Pancreas (tissue), 10 donors: ENCODE measurements around the gene CDCP2. TPM values are rescaled to one million over a fixed set of nuclear protein-coding genes. Genes with fewer than 3 reads are reported as not detected.
A peak's percentile ranks its signal among the peaks of the same experiment; 100 is the strongest.

Experiments
- ATAC-seq, 4 donors: fragments of 200-7000 bp; cut with Tn5 transposase; one replicate each; pipeline versions ENCODE4 v1.8.0 to v1.9.1; 2020; ENCODE audit warnings: mild to moderate bottlenecking in 4 of 4, moderate library complexity in 4 of 4
- DNase-seq, 6 donors: peaks; one replicate each; pipeline ENCODE4 v3.0.0-alpha.2; 2020
- FAIRE-seq: peaks from 2 replicates; lab custom pipeline; 2012; peaks lifted over from hg19 to GRCh38; lab: Jason Lieb, UNC
- H3K27ac ChIP-seq, 4 donors: fragments of 200-600 bp; sonication (generic); 1 replicate in 3 of 4; 2 replicates in 1 of 4; pipeline versions ENCODE4 v1.5.0 to v1.8.0; 2020
- H3K27me3 ChIP-seq, 4 donors: fragments of 200-600 bp; one replicate each; pipeline ENCODE4 v1.8.0; 2021
- H3K36me3 ChIP-seq, 3 donors: fragments of 200-600 bp; sonication (generic) in 1 of 3; one replicate each; pipeline versions ENCODE4 v1.5.0 to v1.8.0; 2020 to 2021
- H3K4me1 ChIP-seq, 3 donors: fragments of 200-600 bp; one replicate each; pipeline ENCODE4 v1.8.0; 2021
- H3K4me3 ChIP-seq, 4 donors: fragments of 200-600 bp; sonication (generic) in 2 of 4; one replicate each; pipeline versions ENCODE4 v1.5.0 to v1.8.0; 2020 to 2021
- H3K9me3 ChIP-seq, 4 donors: fragments of 200-600 bp; one replicate each; pipeline ENCODE4 v1.8.0; 2021
- WGBS, 2 donors: extraction: QIAGEN DNeasy Blood & Tissue Kit; methylation state at CpG; one replicate each; pipeline ENCODE4 v1.1.7; 2013; 5-methylcytosine and 5-hydroxymethylcytosine counted together
- intact Hi-C, 3 donors: fragments of 100-400 bp; cut with DNase I; formaldehyde crosslinking; loops; one replicate each; pipeline versions ENCODE4 v1.11.1 to v1.14.2; 2022
- polyA plus RNA-seq, 2 donors: library from polyadenylated mRNA; stranded (reverse); fragments of 200-250 nt; gene quantifications; one replicate each; pipeline ENCODE4 v1.2.3, GENCODE V29; 2013
- total RNA-seq, 6 donors: library from RNA; stranded (reverse); fragmentation: NEBNext Ultra II Directional in 4 of 6; extraction: Animal tissue kit (Norgen Biotek cat#: 25700) in 4 of 6; gene quantifications; one replicate each; pipeline versions ENCODE4 v1.2.1 to v1.2.4, GENCODE V29; 2021 to 2023
- TF ChIP-seq, protein P1 (sequence below), 4 donors: fragments of 200-600 bp; sonication (generic) in 3 of 4; IDR thresholded peaks; one replicate each; pipeline versions ENCODE4 v1.5.0 to v1.8.0; 2021; ENCODE audit warnings: antibody characterized with exemption in 4 of 4
- donor health status: healthy with polysubstance abuse.
- donor health status: DM: no; HTN: no; CAD: no; lungs with moderate emphysema.
- donor health status: DM: no; HTN: no; CAD: no.
- donor health status: control.
- donor health status: control.
- donor health status: Bipolar disorder and iron deficiency.
- donor health status: DM: yes; HTN: yes; CAD: no.
- donor health status: DM: no; HTN: no; CAD: no.
- donor health status: DM: no; HTN: no; CAD: no.
- donor health status: DM: yes; HTN: yes; CAD: no.

Gene CDCP2
- under 1 TPM in 1 of 6 donors, not detected in 5; 0.08 TPM for total RNA-seq
- not detected for polyA plus RNA-seq

- no peaks in the 10 kb centered on the region for H3K27me3 ChIP-seq
- no peaks in the 10 kb centered on the region for H3K9me3 ChIP-seq
- H3K4me3 ChIP-seq, result no peak within 1 kb of the TSS
- ATAC-seq, result no peak
- peak within 1 kb of the TSS; percentile 6 to 60 (median 40) for H3K27ac ChIP-seq
- intact Hi-C loops, result no loop called here
- DNase-seq, result no peak
- peaks cover 0 to 8% (median 7%) of the 10 kb centered on the region in 3 donors for H3K4me1 ChIP-seq
- TF ChIP-seq, protein P1, sequence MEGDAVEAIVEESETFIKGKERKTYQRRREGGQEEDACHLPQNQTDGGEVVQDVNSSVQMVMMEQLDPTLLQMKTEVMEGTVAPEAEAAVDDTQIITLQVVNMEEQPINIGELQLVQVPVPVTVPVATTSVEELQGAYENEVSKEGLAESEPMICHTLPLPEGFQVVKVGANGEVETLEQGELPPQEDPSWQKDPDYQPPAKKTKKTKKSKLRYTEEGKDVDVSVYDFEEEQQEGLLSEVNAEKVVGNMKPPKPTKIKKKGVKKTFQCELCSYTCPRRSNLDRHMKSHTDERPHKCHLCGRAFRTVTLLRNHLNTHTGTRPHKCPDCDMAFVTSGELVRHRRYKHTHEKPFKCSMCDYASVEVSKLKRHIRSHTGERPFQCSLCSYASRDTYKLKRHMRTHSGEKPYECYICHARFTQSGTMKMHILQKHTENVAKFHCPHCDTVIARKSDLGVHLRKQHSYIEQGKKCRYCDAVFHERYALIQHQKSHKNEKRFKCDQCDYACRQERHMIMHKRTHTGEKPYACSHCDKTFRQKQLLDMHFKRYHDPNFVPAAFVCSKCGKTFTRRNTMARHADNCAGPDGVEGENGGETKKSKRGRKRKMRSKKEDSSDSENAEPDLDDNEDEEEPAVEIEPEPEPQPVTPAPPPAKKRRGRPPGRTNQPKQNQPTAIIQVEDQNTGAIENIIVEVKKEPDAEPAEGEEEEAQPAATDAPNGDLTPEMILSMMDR (IDR thresholded peaks at IDR 0.05), result no peak
- 92 to 95% methylated on average over 5 of the region's 5 CpGs for WGBS, 2 donors
- FAIRE-seq, result no peak
- no peaks in the 10 kb centered on the region for H3K36me3 ChIP-seq
These were observed at the start of gene CDCP2 for GRCh38 chr1:54152696-54153095. TSS of gene CDCP2 (minus strand) at chr1:54153000. CDS start at chr1:54152922, 78 bp downstream.

DNA sequence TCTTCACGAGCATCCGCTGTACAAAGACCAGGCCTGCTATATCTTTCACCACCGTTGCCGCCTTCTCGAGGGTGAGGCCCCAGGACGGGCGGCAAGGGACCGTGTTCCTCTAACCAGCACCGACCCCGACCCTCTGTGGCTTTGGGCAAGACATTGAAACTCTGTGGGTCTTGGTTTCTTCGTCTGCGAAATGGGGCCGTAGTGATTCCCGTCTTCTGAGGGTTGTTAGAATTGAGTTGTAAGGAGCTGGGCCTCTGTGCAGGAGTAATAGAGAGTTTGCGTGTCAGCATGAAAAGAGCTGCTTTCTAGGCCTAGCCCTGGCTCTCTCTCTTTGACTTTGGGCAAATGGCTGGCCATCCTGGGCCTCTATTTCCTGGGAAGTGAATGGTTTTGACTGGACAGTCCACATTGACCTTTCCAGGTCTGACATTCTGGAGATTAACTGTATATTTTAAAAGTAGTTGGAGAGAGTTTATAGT is 47.8 kb upstream of the CDCP2 start:
- no peaks in the 10 kb centered on the region for H3K9me3 ChIP-seq
- TF ChIP-seq, protein P1 (IDR thresholded peaks at IDR 0.05), result no peak
- H3K4me3 ChIP-seq, result peak overlapping the region; percentile 62 to 85 (median 71)
- peaks cover 0 to 8% (median 0%) of the 10 kb centered on the region in 3 donors for H3K36me3 ChIP-seq
- peak in 1 of 4 donors; percentile 6 for ATAC-seq
- H3K27me3 ChIP-seq, result no peaks in the 10 kb centered on the region
- 1 to 2% methylated on average over 15 of the region's 15 CpGs for WGBS, 2 donors
- no peak for DNase-seq
- H3K4me1 ChIP-seq, result peaks cover 7 to 9% (median 8%) of the 10 kb centered on the region in 3 donors
- no peak for FAIRE-seq
- H3K27ac ChIP-seq, result peak overlapping the region in 2 of 4 donors; percentile 55 to 71
- intact Hi-C loops, result no loop called here

DNA sequence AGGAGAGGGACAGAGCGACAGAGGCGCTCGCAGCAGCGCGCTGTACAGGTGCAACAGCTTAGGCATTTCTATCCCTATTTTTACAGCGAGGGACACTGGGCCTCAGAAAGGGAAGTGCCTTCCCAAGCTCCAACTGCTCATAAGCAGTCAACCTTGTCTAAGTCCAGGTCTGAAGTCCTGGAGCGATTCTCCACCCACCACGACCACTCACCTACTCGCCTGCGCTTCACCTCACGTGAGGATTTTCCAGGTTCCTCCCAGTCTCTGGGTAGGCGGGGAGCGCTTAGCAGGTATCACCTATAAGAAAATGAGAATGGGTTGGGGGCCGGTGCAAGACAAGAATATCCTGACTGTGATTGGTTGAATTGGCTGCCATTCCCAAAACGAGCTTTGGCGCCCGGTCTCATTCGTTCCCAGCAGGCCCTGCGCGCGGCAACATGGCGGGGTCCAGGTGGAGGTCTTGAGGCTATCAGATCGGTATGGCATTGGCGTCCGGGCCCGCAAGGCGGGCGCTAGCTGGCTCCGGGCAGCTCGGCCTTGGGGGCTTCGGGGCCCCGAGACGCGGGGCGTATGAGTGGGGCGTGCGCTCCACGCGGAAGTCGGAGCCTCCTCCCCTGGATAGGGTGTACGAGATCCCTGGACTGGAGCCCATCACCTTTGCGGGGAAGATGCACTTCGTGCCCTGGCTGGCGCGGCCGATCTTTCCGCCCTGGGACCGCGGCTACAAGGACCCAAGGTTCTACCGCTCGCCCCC is 47.1 kb upstream of the CDCP2 start, which contains the start of the genes CYB5RL and MRPL37:
Gene CYB5RL, minus strand, starts transcription at position 266 of the 754 bp plus-strand sequence. CDS start 4,414 bp downstream, outside the sequence.
Gene MRPL37, plus strand, starts transcription at position 403 of the 754 bp plus-strand sequence. Its CDS starts 77 bp downstream, at position 480.
- TF ChIP-seq, protein P1 (IDR thresholded peaks at IDR 0.05), result no peak
- 0% methylated on average over 49 to 51 of the region's 51 CpGs for WGBS, 2 donors
- H3K9me3 ChIP-seq, result no peaks in the 10 kb centered on the region
- H3K27ac ChIP-seq, result peak within 1 kb of the TSS; percentile 7 to 71 (median 62)
- ATAC-seq (peak; percentile 99 to 100 (median 100)), FAIRE-seq (peak; percentile 51), DNase-seq (peak; percentile 90 to 97 (median 94))
- peak within 1 kb of the TSS; percentile 62 to 85 (median 71) for H3K4me3 ChIP-seq
- H3K27me3 ChIP-seq, result no peaks in the 10 kb centered on the region
- H3K36me3 ChIP-seq, result peaks cover 0 to 1% (median 0%) of the 10 kb centered on the region in 3 donors
- H3K4me1 ChIP-seq, result peaks cover 7 to 9% (median 8%) of the 10 kb centered on the region in 3 donors
- intact Hi-C loops, result no loop called here

GRCh38 chr1:54199151-54199764 is 46.5 kb upstream of the CDCP2 start:
- Histone ChIP-seq H3K27ac (peak overlapping the region in 2 of 4 donors; percentile 52 to 55), H3K27me3 (no peaks in the 10 kb centered on the region), H3K4me3 (peak overlapping the region; percentile 62 to 85 (median 71)), H3K4me1 (peaks cover 7 to 9% (median 8%) of the 10 kb centered on the region in 3 donors), H3K9me3 (no peaks in the 10 kb centered on the region), H3K36me3 (no peaks in the 10 kb centered on the region)
- FAIRE-seq (no peak), ATAC-seq (peak in 1 of 4 donors; percentile 2), DNase-seq (no peak)
- 4 to 6% methylated on average over 17 of the region's 17 CpGs for WGBS, 2 donors
- TF ChIP-seq, protein P1 (IDR thresholded peaks at IDR 0.05), result no peak
- intact Hi-C loops, result no loop called here
